HCT116 (cell line): ENCODE data around the gene PCDHGA1. TPM values are rescaled to one million over a fixed set of nuclear protein-coding genes. Genes with fewer than 3 reads are reported as not detected.

Experiments
- ATAC-seq: fragments of 200-7000 bp; cut with Tn5 transposase; 2 replicates; pipeline ENCODE4 v1.9.1; 2020; ENCODE audit warnings: mild to moderate bottlenecking, moderate library complexity
- BruUV-seq: library from RNA; stranded (reverse); fragments of 400-500 nt; replicated peaks from 2 replicates; lab custom pipeline; 2021; lab: Mats Ljungman, UMichigan
- CTCF ChIA-PET: fragments of 300-600 bp; sonication (Branson Sonifier 250); formaldehyde crosslinking; loops from one replicate; lab custom pipeline; 2021; ENCODE audit warnings: antibody characterized with exemption; lab: Charles Lee
- POLR2A ChIA-PET: fragments of 300-600, 350-600 bp; sonication (Branson Sonifier 250); formaldehyde crosslinking; loops from one replicate; lab custom pipeline; 2021; ENCODE audit warnings: antibody characterized with exemption; lab: Charles Lee
- RAD21 ChIA-PET, 2 experiments: fragments of 300-600 bp; sonication (Branson Sonifier 250); formaldehyde crosslinking; loops; one replicate each; lab custom pipeline; 2023; ENCODE audit warnings: low total read pairs in 2 of 2; ENCODE audit not compliant: uncharacterized antibody in 2 of 2, unreplicated experiment in 2 of 2, low non-redundant PET in 1 of 2; lab: Charles Lee
- DNase-seq: peaks from one replicate; pipeline ENCODE4 v3.0.0-alpha.2; 2010; ENCODE audit warnings: low read depth, low spot score
- H2AFZ ChIP-seq: fragments of 200-600 bp; shearing (Covaris generic), sonication (generic); 2 replicates; pipeline ENCODE4 v1.6.1; 2017; ENCODE audit warnings: low read depth, mixed run types, mixed read lengths, antibody characterized with exemption, low read length; ENCODE audit not compliant: poor library complexity, severe bottlenecking
- H3K27ac ChIP-seq: 2 replicates; pipeline ENCODE4 v1.5.1; 2012; ENCODE audit warnings: low read depth, low read length
- H3K27me3 ChIP-seq: fragments of 200-600 bp; sonication (generic); 2 replicates; pipeline ENCODE4 v1.6.1; 2016; ENCODE audit warnings: mixed run types, low read length, mixed read lengths; ENCODE audit not compliant: insufficient read depth
- H3K36me3 ChIP-seq, 2 experiments: fragments of 200-500 bp in 1 of 2; fragments of 200-600 bp in 1 of 2; sonication (Bioruptor generic) in 1 of 2; sonication (generic) in 1 of 2; 2 replicates each; pipeline versions ENCODE4 v1.5.1 to v1.6.1; 2014 to 2016; ENCODE audit warnings: low read length in 2 of 2, inconsistent platforms in 1 of 2, mixed read lengths in 1 of 2, mixed run types in 1 of 2; ENCODE audit not compliant: insufficient read depth in 2 of 2, control insufficient read depth in 1 of 2
- H3K4me1 ChIP-seq, 2 experiments: fragments of 200-600 bp in 1 of 2; sonication (generic) in 1 of 2; 2 replicates each; pipeline versions ENCODE4 v1.5.1 to v1.6.1; 2012 to 2017; ENCODE audit warnings: low read length in 2 of 2, inconsistent platforms in 1 of 2, mild to moderate bottlenecking in 1 of 2, mixed read lengths in 1 of 2, mixed run types in 1 of 2, moderate library complexity in 1 of 2; ENCODE audit not compliant: insufficient read depth in 2 of 2, control insufficient read depth in 1 of 2
- H3K4me2 ChIP-seq: fragments of 200-600 bp; sonication (generic); 2 replicates; pipeline ENCODE4 v1.6.1; 2017; ENCODE audit warnings: mixed run types, low read length, mixed read lengths
- H3K4me3 ChIP-seq, 2 experiments: fragments of 200-600 bp in 1 of 2; sonication (generic) in 1 of 2; replicated peaks in 1 of 2; 2 replicates each; pipeline ENCODE4 v1.5.1; 2011 to 2016; ENCODE audit warnings: low read length in 2 of 2, control low read depth in 1 of 2, low read depth in 1 of 2, mild to moderate bottlenecking in 1 of 2, mixed read lengths in 1 of 2, mixed run types in 1 of 2
- H3K79me2 ChIP-seq: fragments of 200-600 bp; sonication (generic); 2 replicates; pipeline ENCODE4 v1.6.1; 2017; ENCODE audit warnings: mild to moderate bottlenecking, mixed run types, low read length, moderate library complexity, mixed read lengths; ENCODE audit not compliant: insufficient read depth
- H3K9ac ChIP-seq: fragments of 200-600 bp; sonication (generic); 2 replicates; pipeline ENCODE4 v1.6.1; 2016; ENCODE audit warnings: low read length, mixed read lengths
- H3K9me2 ChIP-seq: fragments of 200-600 bp; sonication (generic), shearing (Covaris generic); 2 replicates; pipeline ENCODE4 v1.6.1; 2017; ENCODE audit warnings: mixed run types, mild to moderate bottlenecking, moderate library complexity; ENCODE audit not compliant: insufficient read depth
- H3K9me3 ChIP-seq, 2 experiments: fragments of 200-500 bp in 1 of 2; fragments of 200-600 bp in 1 of 2; sonication (Bioruptor generic) in 1 of 2; sonication (generic) in 1 of 2; 2 replicates each; pipeline ENCODE4 v1.6.1; 2014 to 2017; ENCODE audit warnings: low read length in 2 of 2, mixed read lengths in 2 of 2, inconsistent platforms in 1 of 2, low read depth in 1 of 2, mild to moderate bottlenecking in 1 of 2, mixed run types in 1 of 2, moderate library complexity in 1 of 2; ENCODE audit not compliant: control insufficient read depth in 1 of 2, insufficient read depth in 1 of 2
- H4K20me1 ChIP-seq: fragments of 200-600 bp; sonication (generic), shearing (Covaris generic); 2 replicates; pipeline ENCODE4 v1.6.1; 2017; ENCODE audit warnings: mixed run types, mild to moderate bottlenecking, moderate library complexity; ENCODE audit not compliant: insufficient read depth
- EZH2 ChIP-seq: fragments of 200-600 bp; sonication (generic); IDR thresholded peaks from 2 replicates; pipeline ENCODE4 v1.6.1; 2017; ENCODE audit warnings: antibody characterized with exemption, mixed run types
- EZH2phosphoT487 ChIP-seq: fragments of 200-600 bp; IDR thresholded peaks from 2 replicates; pipeline ENCODE4 v1.6.1; 2018; ENCODE audit warnings: antibody characterized with exemption, borderline replicate concordance
- FOSL1 ChIP-seq: IDR thresholded peaks from 2 replicates; pipeline ENCODE4 v1.6.1; 2012; ENCODE audit warnings: low read depth
- JUND ChIP-seq: IDR thresholded peaks from 2 replicates; pipeline ENCODE4 v1.6.1; 2012
- RAD21 ChIP-seq: IDR thresholded peaks from 2 replicates; pipeline ENCODE4 v1.6.1; 2012; ENCODE audit warnings: low read depth, mild to moderate bottlenecking
- SIN3A ChIP-seq: IDR thresholded peaks from 2 replicates; pipeline ENCODE4 v1.6.1; 2012; ENCODE audit warnings: low read depth
- SP1 ChIP-seq: IDR thresholded peaks from 2 replicates; pipeline ENCODE4 v1.6.1; 2012; ENCODE audit warnings: low read depth
- SRF ChIP-seq: IDR thresholded peaks from 2 replicates; pipeline ENCODE4 v1.6.1; 2012; ENCODE audit warnings: low read depth
- YY1 ChIP-seq: IDR thresholded peaks from 2 replicates; pipeline ENCODE4 v1.6.1; 2011; ENCODE audit warnings: low read length, low read depth, moderate library complexity, mild to moderate bottlenecking; ENCODE audit not compliant: insufficient replicate concordance; ENCODE audit errors: extremely low read depth
- ZFX ChIP-seq: fragments of 450-650 bp; IDR thresholded peaks from 2 replicates; pipeline ENCODE4 v1.6.1; 2017
- ZNF274 ChIP-seq: fragments of 200-500 bp; sonication (Bioruptor generic); IDR thresholded peaks from 2 replicates; pipeline ENCODE4 v1.6.1; 2014; ENCODE audit warnings: mild to moderate bottlenecking, low read depth, low read length, inconsistent platforms
- intact Hi-C: fragments of 100-400 bp; cut with micrococcal nuclease; formaldehyde crosslinking; loops from 2 replicates; pipeline ENCODE4 v1.10.0; 2022
- total RNA-seq: library from RNA; stranded (reverse); gene quantifications from one replicate; pipeline ENCODE4 v1.2.1, GENCODE V29; 2021; ENCODE audit not compliant: unreplicated experiment
- TF ChIP-seq, protein P1 (sequence below): IDR thresholded peaks from 2 replicates; pipeline ENCODE4 v1.6.1; 2011; ENCODE audit warnings: mild to moderate bottlenecking, low read length, moderate library complexity; ENCODE audit not compliant: insufficient replicate concordance; ENCODE audit errors: extremely low read depth
- TF ChIP-seq, protein P2 (sequence below): IDR thresholded peaks from 2 replicates; pipeline ENCODE4 v1.6.1; 2012

The PCDHGA1 gene
- total RNA-seq, 1 experiment from 2014 or later, result 0.05 TPM

DNA sequence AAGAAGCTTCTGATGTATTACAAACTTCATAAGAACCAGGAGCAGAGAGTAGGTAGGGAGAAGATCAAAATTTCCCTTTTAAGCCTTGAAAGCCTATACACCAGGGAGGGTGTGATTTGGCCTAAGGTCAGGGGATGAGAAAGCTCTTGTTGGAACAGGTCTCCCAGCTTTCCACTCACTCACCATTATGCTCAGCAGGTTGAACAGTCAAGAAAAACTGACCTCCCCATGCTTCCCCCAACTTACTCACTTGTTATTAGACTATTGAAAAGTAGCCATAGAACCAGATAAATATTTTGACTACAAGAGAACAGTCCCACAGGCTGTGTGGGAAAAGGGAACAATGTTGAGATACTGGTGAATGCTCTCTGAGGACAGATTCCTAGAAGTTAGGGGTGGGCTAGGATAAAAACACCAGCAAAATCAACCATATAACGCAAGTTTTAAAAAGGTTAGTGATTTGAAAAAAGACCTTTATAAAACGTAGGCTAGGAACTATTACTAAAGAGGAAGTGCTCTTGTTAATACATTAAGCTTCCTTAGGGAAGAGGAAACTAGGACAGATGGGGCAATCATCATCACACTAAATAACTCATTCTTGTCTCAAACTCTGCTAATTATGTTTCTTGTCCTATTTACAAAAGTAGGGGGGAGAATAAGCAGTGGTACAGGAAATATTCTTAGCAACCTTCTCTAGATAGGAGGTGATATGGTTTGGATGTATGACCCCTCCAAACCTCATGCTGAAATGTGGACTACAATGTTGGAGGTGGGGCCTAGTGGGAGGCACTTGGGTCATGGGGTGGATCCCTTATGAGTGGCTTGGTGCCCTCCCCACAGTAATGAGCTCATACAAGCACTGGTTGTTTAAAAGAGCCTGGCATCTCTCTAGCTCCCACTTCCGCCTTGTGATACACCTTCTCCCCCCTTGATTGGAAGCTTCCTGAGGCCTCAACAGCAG lies 189.6 kb downstream of the PCDHGA1 start:
- peaks cover 40 to 65% of the 10 kb centered on the region in 2 experiments for H3K4me1 ChIP-seq
- H3K27ac ChIP-seq, result peak overlapping the region; percentile 80
- H3K27me3 ChIP-seq, result no peaks in the 10 kb centered on the region
- ATAC-seq (no peak), DNase-seq (no peak)
- H3K36me3 ChIP-seq, result peaks cover 6 to 53% of the 10 kb centered on the region in 2 experiments; a peak in 2 of 4 replicates
- ChIA-PET RAD21 (interaction anchor here in 1 of 2 experiments (1.6 kb wide), 1 partner anchor 107 kb away, joined by 5 read pairs; the partner anchor contains the start of gene PCDHGA10), POLR2A (no interaction called here), CTCF (interaction anchor here (1.3 to 1.8 kb wide), 3 partner anchors 13 to 44 kb away, joined by 4 to 9 read pairs (median 9); no protein-coding TSS in a partner anchor)
- H3K79me2 ChIP-seq, result peaks cover 15% of the 10 kb centered on the region; the same call in 1 of the 2 replicates
- peak overlapping the region; percentile 61; the same call in 1 of the 2 replicates for H3K9ac ChIP-seq
- H3K4me3 ChIP-seq, result peak overlapping the region in 1 of 2 experiments; percentile 40; a peak in 1 of 4 replicates
- H3K9me3 ChIP-seq, result no peaks in the 10 kb centered on the region
- H3K9me2 ChIP-seq, result no peaks in the 10 kb centered on the region
- BruUV-seq, result no TSS peak
- TF ChIP-seq SIN3A (no peak), ZNF274 (no peak), RAD21 (no peak), ZFX (no peak)
- peak overlapping the region; percentile 69 for H3K4me2 ChIP-seq
- H2AFZ ChIP-seq, result no peak overlapping the region
- intact Hi-C loops, result loop anchor here (5.0 kb wide), 1 partner anchor 793 kb away; no protein-coding TSS in a partner anchor
- no peaks in the 10 kb centered on the region for H4K20me1 ChIP-seq

DNA sequence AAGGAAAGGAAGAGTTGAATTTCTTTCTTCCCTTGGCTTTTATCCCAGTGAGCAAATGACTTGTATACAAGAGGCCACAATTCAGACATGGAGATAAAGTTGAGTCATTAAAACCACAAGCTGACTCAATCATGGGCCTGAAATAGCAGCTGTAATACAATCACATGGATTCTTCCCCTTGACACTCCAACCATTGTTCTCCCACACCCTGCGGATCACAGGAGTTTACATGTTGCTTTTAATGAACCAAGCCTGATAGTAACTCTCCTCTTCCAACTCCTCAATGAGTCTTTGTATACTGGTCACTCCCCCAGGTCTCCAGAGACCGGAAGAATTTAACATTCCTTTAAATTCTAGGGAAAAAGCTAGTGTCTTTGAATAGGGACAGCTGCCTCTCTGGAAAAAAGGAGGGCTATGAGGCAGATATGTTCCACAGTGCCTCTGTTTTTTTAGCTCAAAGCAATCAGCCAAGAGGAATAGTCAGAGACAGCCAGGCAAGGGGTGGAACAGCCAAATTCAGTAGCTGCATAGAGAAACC lies 191.0 kb downstream of the PCDHGA1 start:
- BruUV-seq, result no TSS peak
- peak overlapping the region; percentile 80 for H3K27ac ChIP-seq
- peak; percentile 98 for DNase-seq
- H3K9ac ChIP-seq, result peak overlapping the region; percentile 61
- peak; percentile 84 for ATAC-seq
- peaks cover 7 to 52% of the 10 kb centered on the region in 2 experiments; a peak in 3 of 4 replicates for H3K36me3 ChIP-seq
- peaks cover 43 to 69% of the 10 kb centered on the region in 2 experiments for H3K4me1 ChIP-seq
- RAD21 ChIA-PET, result interaction anchor here (1.6 to 4.0 kb wide), 2 partner anchors 108 kb away, joined by 5 to 17 read pairs; partner anchors contain the start of gene PCDHGA10 (in 2 of the 2)
- no peak overlapping the region for H2AFZ ChIP-seq
- intact Hi-C loops, result no loop called here
- H3K4me3 ChIP-seq, result peak overlapping the region; percentile 8 to 40
- no peaks in the 10 kb centered on the region for H3K9me2 ChIP-seq
- H3K27me3 ChIP-seq, result no peaks in the 10 kb centered on the region
- POLR2A ChIA-PET, result interaction anchor here (0.9 to 1.5 kb wide), 5 partner anchors 9 to 201 kb away, joined by 3 to 11 read pairs (median 4); partner anchors contain the start of genes PCDHGA10 and TAF7
- H3K4me2 ChIP-seq, result peak overlapping the region; percentile 69
- no peaks in the 10 kb centered on the region for H4K20me1 ChIP-seq
- CTCF ChIA-PET, result interaction anchor here (0.6 to 2.3 kb wide), 14 partner anchors 9 to 329 kb away, joined by 3 to 33 read pairs (median 4); partner anchors contain the start of genes PCDHB10, PCDHB14, PCDHGA10 and TAF7
- no peaks in the 10 kb centered on the region for H3K9me3 ChIP-seq
- H3K79me2 ChIP-seq, result peaks cover 15% of the 10 kb centered on the region; the same call in 1 of the 2 replicates
- TF ChIP-seq SP1 (peak; percentile 98), EZH2 (no peak), SRF (peak; percentile 88), RAD21 (no peak), JUND (peak; percentile 99), FOSL1 (peak; percentile 100), YY1 (no peak), EZH2phosphoT487 (no peak)
- TF ChIP-seq, protein P1, sequence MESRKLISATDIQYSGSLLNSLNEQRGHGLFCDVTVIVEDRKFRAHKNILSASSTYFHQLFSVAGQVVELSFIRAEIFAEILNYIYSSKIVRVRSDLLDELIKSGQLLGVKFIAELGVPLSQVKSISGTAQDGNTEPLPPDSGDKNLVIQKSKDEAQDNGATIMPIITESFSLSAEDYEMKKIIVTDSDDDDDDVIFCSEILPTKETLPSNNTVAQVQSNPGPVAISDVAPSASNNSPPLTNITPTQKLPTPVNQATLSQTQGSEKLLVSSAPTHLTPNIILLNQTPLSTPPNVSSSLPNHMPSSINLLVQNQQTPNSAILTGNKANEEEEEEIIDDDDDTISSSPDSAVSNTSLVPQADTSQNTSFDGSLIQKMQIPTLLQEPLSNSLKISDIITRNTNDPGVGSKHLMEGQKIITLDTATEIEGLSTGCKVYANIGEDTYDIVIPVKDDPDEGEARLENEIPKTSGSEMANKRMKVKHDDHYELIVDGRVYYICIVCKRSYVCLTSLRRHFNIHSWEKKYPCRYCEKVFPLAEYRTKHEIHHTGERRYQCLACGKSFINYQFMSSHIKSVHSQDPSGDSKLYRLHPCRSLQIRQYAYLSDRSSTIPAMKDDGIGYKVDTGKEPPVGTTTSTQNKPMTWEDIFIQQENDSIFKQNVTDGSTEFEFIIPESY, result peak; percentile 70
- TF ChIP-seq, protein P2, sequence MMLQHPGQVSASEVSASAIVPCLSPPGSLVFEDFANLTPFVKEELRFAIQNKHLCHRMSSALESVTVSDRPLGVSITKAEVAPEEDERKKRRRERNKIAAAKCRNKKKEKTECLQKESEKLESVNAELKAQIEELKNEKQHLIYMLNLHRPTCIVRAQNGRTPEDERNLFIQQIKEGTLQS, result peak; percentile 88; the same call in 1 of the 2 replicates
